ENCODE results near the gene CCDC81.

Gene CCDC81

GRCh38 chr11:86468169-86468568 lies 93.5 kb downstream of the CCDC81 start:
- no peak for DNase-seq (ENCODE audit: low read depth)

DNA sequence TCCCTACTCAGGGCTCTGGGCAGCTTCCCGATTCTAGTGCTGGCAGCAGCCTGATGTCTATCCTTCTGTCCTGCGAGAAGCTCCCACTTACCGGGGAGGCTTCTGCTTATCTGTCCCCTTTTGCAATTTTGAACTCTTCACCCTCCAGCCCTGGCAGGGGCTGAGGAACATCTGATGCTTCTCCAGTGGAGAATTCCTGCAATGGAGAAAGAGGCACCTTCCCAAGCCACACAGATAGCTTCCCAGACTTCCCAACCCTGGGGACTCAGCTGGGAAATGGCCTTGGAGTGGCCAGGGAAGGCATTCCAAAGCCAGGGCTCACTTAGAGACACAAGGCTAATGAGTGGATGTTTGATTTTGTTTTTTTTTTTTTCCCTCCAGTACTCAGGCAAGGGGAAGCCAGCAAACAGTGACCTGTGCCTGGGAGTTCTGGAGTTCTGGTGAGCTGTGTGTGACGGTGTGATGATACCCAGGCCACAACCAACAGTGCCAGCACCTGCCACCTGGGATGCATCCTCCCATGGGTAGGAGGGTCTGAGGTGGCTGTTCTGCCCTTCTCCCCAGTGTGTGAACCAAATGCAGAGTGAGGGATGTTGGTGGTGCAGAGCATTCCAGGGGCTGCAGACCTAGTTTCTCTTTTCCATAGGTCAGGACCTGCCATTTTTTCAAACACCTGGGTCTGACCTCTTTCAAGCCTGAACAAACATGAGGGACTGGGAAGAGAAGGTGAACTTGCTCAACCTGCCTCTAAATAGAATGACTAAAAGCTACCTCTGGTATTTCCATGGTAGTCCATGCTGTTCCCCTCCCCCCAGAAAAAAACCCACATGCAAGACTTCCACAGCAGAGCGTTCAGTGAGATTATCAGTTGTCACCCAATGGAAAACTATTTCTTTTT lies 95.1 kb downstream of the CCDC81 start:
- no peak for DNase-seq (ENCODE audit: low read depth)

Measured in activated gamma-delta T cell treated with anti-CD3 and anti-CD28 coated beads, Interleukin-2, amount 50 U/mL, for 16 hours (primary cell).